Measurements from ENCODE around the gene SMKR1.

SMKR1 gene

DNA sequence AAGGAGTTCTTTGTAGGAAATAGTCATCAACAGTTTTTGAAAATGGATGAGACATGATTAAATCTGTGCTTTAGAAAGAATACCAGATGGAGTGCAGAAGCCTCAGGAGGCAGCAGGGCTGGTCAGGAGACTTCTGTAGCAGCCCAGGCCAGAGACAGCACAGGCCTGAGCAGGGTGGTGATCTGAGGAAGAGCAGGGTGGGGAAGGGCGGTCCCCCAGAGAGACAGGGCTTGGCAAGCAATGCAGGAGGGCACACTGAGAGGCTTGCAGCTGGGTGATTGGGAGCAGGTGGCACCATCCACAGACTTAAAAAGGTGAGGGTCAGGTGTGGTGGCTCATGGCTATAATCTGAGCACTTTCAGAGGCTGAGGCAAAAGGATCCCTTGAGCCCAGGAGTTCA lies 4.3 kb upstream of the SMKR1 start:
- DNase-seq (ENCODE audit: low spot score) (no peak), ATAC-seq (ENCODE audit: low read depth) (no peak)
- Histone ChIP-seq H3K4me1 (ENCODE audit: insufficient read depth, poor library complexity, severe bottlenecking) (no peaks in the 10 kb centered on the region), H3K27me3 (ENCODE audit: insufficient read depth, poor library complexity, severe bottlenecking) (no peaks in the 10 kb centered on the region), H3K4me3 (ENCODE audit: severe bottlenecking) (no peak overlapping the region), H3K27ac (ENCODE audit: poor library complexity, severe bottlenecking) (no peak overlapping the region), H3K9me3 (ENCODE audit: severe bottlenecking) (no peaks in the 10 kb centered on the region), H3K36me3 (ENCODE audit: low read depth) (no peaks in the 10 kb centered on the region)
- TF ChIP-seq CTCF (IDR thresholded peaks at IDR 0.05; ENCODE audit: poor library complexity, severe bottlenecking) = no peak

DNA sequence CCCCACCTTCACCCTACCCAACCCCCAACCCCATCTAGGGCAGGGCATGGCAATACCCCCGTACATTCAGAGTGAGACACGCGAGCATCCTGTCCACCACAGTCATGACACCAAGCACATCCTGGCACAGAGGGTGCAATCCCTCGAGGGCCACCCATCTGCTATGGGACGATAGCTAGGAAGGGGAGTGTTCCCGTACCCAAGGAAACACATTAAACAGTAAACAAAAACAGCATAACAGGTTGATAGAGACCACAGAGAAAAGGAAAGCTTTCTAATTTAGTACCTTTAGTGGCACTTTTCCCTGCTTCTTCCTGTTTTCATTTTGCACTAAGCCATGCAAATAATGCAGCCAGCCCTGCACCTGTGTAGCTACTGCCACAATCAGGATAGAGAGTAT lies 2.3 kb upstream of the SMKR1 start:
- no peak for TF ChIP-seq CTCF (IDR thresholded peaks at IDR 0.05; ENCODE audit: poor library complexity, severe bottlenecking)
- H3K9me3 ChIP-seq (ENCODE audit: severe bottlenecking) = no peaks in the 10 kb centered on the region
- ATAC-seq (ENCODE audit: low read depth) (no peak), DNase-seq (ENCODE audit: low spot score) (no peak)
- H3K36me3 ChIP-seq (ENCODE audit: low read depth) = no peaks in the 10 kb centered on the region
- no peaks in the 10 kb centered on the region for H3K27me3 ChIP-seq (ENCODE audit: insufficient read depth, poor library complexity, severe bottlenecking)
- H3K27ac ChIP-seq (ENCODE audit: poor library complexity, severe bottlenecking) = no peak overlapping the region
- H3K4me3 ChIP-seq (ENCODE audit: severe bottlenecking) = no peak overlapping the region
- H3K4me1 ChIP-seq (ENCODE audit: insufficient read depth, poor library complexity, severe bottlenecking) = no peaks in the 10 kb centered on the region

DNA sequence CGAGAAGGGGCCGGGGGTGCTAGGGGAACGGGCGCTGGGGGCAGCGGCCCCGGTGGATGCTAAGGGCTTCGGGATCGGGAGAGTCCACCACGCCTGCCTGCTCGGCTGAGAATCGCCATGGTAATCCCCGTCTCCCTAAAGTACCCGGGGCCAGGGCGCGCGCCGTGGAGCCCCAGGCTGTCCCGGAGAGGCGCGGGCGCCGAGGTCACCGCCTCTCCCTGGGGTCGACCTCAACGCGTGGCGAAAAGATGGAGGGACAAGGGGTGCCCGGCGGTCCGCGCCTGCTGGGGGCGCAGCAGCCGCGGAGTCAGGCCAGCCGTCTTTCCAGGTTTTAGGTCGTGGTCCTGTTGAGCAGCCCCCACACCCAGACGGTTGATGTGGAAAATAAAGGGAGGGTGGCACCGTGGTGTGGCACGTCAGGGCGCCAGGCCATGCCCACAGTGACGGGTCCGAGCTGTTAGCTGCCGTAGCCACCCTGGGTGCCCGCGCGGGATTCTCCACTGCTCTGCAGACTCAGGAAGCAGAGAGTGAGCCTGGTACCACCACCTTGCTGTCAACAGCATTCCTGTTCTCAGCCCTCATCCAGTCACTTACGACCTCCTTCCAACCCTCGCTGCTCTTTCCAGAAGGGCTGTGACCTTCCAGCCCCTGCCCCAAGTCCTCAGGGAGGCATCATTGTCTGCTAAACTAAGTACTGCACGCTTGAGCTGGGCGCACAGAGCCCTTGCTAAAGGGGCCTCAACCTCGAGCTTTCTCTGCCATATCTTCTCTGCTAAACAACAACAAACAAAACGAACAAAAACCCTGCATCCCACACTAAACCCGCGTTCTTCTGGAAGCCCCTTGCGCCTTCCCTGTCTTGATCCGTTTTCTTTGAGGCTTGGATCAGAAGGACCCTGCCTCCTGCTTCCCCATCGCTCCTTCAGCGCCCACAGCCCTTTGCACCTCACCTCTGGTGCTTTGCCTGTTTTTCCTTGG lies 666 bp downstream of the SMKR1 start:
- peak; percentile 23 for TF ChIP-seq CTCF (IDR thresholded peaks at IDR 0.05; ENCODE audit: poor library complexity, severe bottlenecking)
- peak overlapping the region; percentile 40 for H3K4me3 ChIP-seq (ENCODE audit: severe bottlenecking)
- DNase-seq (ENCODE audit: low spot score) (no peak), ATAC-seq (ENCODE audit: low read depth) (no peak)
- H3K4me1 ChIP-seq (ENCODE audit: insufficient read depth, poor library complexity, severe bottlenecking) = no peaks in the 10 kb centered on the region
- H3K9me3 ChIP-seq (ENCODE audit: severe bottlenecking) = no peaks in the 10 kb centered on the region
- H3K36me3 ChIP-seq (ENCODE audit: low read depth) = no peaks in the 10 kb centered on the region
- H3K27ac ChIP-seq (ENCODE audit: poor library complexity, severe bottlenecking) = no peak overlapping the region
- H3K27me3 ChIP-seq (ENCODE audit: insufficient read depth, poor library complexity, severe bottlenecking) = no peaks in the 10 kb centered on the region

GRCh38 chr7:129503725-129504124 lies 1.4 kb downstream of the SMKR1 start:
- Histone ChIP-seq H3K4me1 (ENCODE audit: insufficient read depth, poor library complexity, severe bottlenecking) (no peaks in the 10 kb centered on the region), H3K9me3 (ENCODE audit: severe bottlenecking) (no peaks in the 10 kb centered on the region), H3K36me3 (ENCODE audit: low read depth) (no peaks in the 10 kb centered on the region), H3K4me3 (ENCODE audit: severe bottlenecking) (no peak overlapping the region), H3K27ac (ENCODE audit: poor library complexity, severe bottlenecking) (no peak overlapping the region), H3K27me3 (ENCODE audit: insufficient read depth, poor library complexity, severe bottlenecking) (no peaks in the 10 kb centered on the region)
- no peak for TF ChIP-seq CTCF (IDR thresholded peaks at IDR 0.05; ENCODE audit: poor library complexity, severe bottlenecking)
- DNase-seq (ENCODE audit: low spot score) = no peak
- no peak for ATAC-seq (ENCODE audit: low read depth)

- no peak for ATAC-seq (ENCODE audit: low read depth)
- no peak for TF ChIP-seq CTCF (IDR thresholded peaks at IDR 0.05; ENCODE audit: poor library complexity, severe bottlenecking)
- H3K4me3 ChIP-seq (ENCODE audit: severe bottlenecking) = no peak overlapping the region
- H3K36me3 ChIP-seq (ENCODE audit: low read depth) = no peaks in the 10 kb centered on the region
- DNase-seq (ENCODE audit: low spot score) = no peak
- H3K9me3 ChIP-seq (ENCODE audit: severe bottlenecking) = no peaks in the 10 kb centered on the region
- H3K27me3 ChIP-seq (ENCODE audit: insufficient read depth, poor library complexity, severe bottlenecking) = no peaks in the 10 kb centered on the region
- H3K4me1 ChIP-seq (ENCODE audit: insufficient read depth, poor library complexity, severe bottlenecking) = no peaks in the 10 kb centered on the region
- H3K27ac ChIP-seq (ENCODE audit: poor library complexity, severe bottlenecking) = no peak overlapping the region
Measured at GRCh38 chr7:129512192-129512591, 9.9 kb downstream of the SMKR1 start.
